ENCODE measurements around the gene MRPL37. TPM values are rescaled to one million over a fixed set of nuclear protein-coding genes. Genes with fewer than 3 reads are reported as not detected.

Gene MRPL37
- total RNA-seq, 1 experiment from 2014 or later, result 204 TPM

DNA sequence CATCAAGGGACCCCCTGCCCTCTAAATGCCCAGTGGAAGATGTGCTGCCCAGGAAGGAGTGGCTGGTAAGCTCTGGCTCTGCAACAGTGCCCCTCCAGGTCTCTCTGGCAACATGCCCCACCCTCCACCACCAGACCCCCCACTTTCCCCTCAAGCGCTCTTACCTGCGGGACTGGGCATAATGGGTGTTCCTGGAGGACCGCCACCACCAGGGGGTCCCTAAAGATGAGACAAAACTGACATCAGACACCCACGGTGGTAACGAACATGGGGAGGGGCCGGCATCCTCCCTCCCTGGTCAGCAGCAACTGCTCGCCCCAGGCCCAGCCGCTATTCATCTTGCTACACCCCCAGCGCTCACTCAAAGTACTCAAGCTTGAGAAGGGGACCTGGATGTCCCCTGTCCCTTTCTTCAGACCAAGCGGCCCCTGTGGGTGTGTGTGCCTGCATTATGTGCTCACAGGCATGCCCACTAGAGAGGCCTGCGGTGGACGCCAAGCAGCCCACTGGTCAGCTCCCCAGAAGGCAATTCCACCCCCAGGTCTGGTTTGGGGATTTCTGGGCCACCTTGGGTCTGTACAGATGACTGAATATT lies 40.9 kb downstream of the MRPL37 start:
- no peak for DNase-seq (ENCODE audit: low spot score)

DNA sequence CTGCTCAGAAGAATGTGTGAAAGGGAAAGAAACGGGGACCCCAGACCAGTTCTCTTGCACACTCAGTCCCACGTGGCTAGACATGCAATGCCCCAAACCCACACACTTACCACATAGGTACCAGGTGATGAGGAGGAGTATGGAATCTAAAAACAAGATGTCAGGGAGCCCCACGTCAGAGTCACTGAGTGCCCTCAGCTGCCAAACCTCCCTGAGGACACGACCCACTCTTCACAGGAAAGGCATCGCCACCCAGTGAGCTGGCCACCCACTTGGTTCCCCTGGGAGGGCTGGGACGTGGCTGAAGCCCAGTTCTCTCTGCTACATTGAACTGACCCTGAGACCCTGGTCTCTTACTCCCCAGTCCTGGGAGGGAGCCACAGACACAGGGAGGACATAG lies 41.4 kb downstream of the MRPL37 start:
- no peak for DNase-seq (ENCODE audit: low spot score)

DNA sequence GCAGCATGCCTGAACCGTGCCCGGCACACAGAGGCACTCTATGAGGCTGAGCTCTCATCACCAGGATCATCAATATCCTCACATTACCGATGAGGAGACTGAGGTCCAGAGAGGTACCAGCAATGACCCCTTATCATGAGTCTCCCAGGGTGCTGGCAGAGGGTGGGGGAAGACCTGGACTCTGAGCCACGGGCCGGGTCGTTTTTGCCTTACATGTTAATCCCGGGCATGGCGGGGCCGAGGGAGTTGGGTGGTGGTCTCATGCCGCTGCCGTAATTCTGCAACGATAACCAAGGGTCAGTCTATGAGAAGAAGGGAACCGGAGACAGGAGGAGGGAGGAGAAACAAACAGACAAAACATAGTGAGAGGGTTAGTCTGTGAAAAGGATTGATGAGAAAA lies 43.1 kb downstream of the MRPL37 start:
- no peak for DNase-seq (ENCODE audit: low spot score)

GRCh38 chr1:54244655-54245054 lies 44.7 kb downstream of the MRPL37 start:
- DNase-seq (ENCODE audit: low spot score), result no peak

- peak; percentile 42 for DNase-seq (ENCODE audit: low spot score)
Measured at GRCh38 chr1:54245501-54245900, 45.5 kb downstream of the MRPL37 start.

DNA sequence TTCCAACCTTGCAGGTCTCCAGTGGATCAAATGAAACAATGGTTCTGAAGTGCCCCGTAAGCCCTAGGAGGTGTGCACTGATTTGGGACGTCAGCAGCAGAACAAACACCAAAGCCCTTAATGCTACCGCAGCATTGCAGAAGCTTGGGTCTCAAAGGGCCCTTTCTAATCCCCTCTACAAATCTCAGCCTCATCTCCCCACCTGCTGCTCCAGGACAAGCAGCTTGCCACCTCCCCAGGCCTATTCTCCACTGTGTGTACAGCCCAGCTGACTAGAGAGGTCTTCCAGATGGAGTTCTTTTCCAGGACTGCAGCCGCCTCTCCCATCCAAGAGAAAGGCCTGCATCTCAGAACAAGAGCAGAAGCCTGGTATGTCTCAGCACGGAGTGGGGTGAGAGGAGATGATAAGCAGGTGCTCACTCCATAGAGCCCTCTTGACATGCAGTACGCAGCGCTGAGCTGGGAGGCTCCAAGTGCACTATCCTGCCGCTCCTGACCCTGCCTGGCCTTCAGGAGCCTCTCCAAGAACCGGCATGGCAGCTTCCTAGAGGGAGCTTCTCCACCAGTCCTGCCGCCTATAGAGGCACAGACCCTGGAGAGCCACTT lies 46.3 kb downstream of the MRPL37 start:
- DNase-seq (ENCODE audit: low spot score), result no peak

GRCh38 chr1:54247863-54248515 lies 48.0 kb downstream of the MRPL37 start:
- no peak for DNase-seq (ENCODE audit: low spot score)

- no peak for DNase-seq (ENCODE audit: low spot score)
Measured at GRCh38 chr1:54248966-54249365, 49.0 kb downstream of the MRPL37 start.

- peak; percentile 76 for DNase-seq (ENCODE audit: low spot score)
Measured at GRCh38 chr1:54249819-54250435, 50.0 kb downstream of the MRPL37 start.

- DNase-seq (ENCODE audit: low spot score), result no peak
Measured at GRCh38 chr1:54250670-54251069, 50.7 kb downstream of the MRPL37 start.

DNA sequence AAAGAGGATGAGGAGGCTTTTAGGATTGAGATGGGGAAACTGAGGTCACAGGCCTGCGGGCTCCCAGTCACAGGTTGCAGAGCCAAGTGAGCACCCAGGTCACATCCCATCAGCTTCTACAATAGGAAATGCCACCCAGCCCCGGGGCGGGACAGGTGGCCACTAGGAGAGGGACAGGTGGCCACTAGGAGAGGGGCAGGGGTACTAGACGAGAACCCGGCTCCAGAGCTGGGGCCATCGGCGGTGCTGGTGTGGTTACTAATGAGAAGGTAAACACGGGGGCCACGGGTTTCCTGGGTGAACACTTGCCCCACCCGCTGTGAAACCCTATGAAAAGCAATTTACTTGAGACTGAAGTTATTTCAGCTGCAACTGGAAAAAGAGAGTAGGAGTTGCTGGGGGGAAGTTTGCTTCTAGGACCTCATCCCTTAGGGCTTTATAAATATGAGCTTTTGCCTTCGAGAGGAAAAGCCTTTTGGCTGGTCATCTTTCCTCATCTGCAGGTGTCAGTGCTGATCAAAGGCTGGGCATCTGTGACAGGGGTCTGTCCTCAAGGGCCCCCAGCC lies 52.5 kb downstream of the MRPL37 start:
- no peak for DNase-seq (ENCODE audit: low spot score)

DNA sequence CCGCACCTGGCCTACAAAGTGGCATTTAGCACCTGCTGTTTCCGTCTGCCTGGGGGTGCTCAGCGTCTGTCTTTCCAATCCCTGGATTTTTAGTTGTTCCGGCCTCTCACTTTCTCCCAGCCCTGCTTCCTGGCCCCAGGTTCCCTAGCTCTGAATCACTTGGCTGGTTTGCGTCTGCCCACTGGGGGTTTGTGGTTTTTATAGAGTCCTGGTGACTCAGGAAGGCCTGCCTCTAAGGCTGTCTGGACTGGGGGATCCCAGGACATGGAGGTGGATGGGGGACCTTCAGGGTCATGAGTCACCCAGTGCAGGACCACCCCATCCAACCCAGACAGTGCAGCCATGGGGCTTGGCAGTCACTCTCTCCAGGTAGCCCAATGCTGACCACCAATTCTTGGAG lies 53.5 kb downstream of the MRPL37 start:
- peak; percentile 90 for DNase-seq (ENCODE audit: low spot score)

DNA sequence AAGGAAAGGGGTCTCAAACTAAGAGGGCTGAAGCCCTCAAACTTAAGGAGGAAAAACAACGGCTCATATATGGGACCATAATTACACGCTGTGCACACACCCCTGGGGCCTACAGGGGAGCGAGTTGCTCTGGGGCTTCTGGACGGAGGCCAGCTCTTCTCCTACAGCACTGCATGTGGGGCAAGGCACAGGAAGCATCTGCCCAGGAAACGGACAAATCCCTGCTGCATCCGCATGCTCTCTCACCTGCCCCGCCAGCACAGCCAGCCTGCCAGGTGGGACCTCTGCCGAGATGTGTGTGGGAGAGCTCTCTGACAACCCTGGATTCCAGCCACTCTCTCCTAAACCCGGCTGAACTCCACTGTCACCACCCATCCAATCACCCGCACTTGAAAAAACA lies 54.1 kb downstream of the MRPL37 start:
- peak; percentile 60 for DNase-seq (ENCODE audit: low spot score)

DNA sequence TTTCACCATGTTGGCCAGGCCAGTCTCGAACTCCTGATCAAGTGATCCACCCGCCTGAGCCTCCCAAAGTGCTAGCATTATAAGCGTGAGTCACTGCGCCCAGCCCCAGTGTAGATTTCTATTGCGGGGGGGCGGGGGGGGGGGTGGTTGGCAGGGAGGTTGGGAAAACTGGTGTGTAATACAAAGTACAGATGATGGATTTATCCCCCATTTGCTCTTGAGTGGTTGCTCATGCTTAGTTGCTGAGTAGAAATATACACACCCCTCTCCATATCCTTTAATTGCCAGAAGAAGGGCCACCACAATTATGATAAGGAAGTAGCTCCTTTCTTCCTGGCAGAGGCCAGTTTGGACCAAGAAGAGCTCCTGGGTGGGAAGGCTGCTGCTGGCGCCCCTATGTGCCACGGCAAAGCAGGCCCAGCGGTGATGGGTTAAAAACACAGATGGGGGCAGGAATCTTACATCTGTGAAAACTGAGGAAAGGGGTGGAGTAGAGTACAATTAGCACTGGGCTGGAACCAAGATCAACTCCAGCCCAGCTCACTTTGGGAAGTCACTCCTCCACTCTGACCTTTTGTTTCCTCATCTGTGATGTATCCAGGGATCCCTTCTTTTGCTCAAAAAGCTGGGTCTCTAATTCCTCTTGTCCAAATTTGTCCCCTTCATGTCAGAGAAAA lies 55.2 kb downstream of the MRPL37 start:
- DNase-seq (ENCODE audit: low spot score), result peak; percentile 72

- no peak for DNase-seq (ENCODE audit: low spot score)
Measured at GRCh38 chr1:54256522-54257345, 56.8 kb downstream of the MRPL37 start.

- DNase-seq (ENCODE audit: low spot score), result no peak
Measured at GRCh38 chr1:54257346-54257620, 57.3 kb downstream of the MRPL37 start.

GRCh38 chr1:54257876-54258275 lies 57.9 kb downstream of the MRPL37 start:
- DNase-seq (ENCODE audit: low spot score), result no peak

DNA sequence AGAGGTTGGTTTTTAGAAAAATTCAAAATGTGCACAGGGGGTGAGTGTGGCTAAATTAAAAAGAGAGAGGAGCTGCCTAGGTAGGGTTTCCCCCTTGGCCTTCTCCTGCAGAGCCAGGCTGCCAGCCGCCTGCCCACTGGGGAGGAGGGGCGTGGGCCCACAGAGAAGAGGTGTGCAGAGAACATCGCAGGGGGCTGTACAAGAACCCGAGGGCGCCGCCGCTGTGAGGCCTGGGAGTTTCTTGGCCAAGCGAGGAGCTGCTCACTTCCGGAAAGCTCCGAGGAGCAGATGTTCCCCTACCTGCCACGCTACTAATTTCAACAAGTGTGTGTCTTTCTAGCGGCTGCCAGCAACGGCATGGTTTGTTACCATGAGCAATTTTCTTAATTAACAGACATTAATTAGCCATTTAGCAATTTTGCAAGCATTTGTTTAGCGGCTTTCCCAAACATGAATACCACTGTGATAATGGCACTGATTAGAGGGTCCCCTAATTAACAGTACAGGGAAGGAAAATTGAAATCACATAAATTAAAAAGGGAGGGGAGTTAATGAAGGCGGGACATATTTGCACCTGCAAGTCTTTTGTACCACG lies 59.7 kb downstream of the MRPL37 start:
- DNase-seq (ENCODE audit: low spot score), result no peak

GRCh38 chr1:54260810-54261209 lies 60.8 kb downstream of the MRPL37 start:
- no peak for DNase-seq (ENCODE audit: low spot score)

DNA sequence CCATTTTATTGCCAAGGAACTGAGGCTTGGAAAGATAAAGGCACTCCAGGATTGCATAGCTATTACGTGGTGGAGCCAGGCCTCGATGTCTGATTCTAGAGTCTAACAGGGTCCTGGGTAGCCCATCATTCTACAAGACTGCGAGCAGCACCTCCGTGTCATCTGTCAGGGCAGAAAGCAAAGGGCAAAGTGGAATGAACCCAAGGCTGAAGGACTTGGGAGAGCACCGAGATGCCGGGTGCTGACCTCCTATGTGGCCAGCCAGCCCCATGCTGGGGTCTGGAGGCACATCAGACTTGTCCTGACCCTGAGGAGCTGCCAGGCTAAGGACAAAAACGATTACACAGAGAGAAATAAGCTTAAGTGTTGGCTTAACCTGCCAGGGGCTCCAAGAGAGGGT lies 62.3 kb downstream of the MRPL37 start:
- no peak for DNase-seq (ENCODE audit: low spot score)

GRCh38 chr1:54263601-54264226 lies 63.7 kb downstream of the MRPL37 start:
- no peak for DNase-seq (ENCODE audit: low spot score)
